DMS153 (cell line): ENCODE data around the gene GTSE1.
"Not testable (repeated sequence)": the region's sequence is repeated elsewhere in the genome, so short reads cannot be mapped to it uniquely, and the experiment has no call there.

Experiments
- DNase-seq: peaks from one replicate; lab custom pipeline; 2025; lab: John Stamatoyannopoulos, UW

The GTSE1 gene

DNA sequence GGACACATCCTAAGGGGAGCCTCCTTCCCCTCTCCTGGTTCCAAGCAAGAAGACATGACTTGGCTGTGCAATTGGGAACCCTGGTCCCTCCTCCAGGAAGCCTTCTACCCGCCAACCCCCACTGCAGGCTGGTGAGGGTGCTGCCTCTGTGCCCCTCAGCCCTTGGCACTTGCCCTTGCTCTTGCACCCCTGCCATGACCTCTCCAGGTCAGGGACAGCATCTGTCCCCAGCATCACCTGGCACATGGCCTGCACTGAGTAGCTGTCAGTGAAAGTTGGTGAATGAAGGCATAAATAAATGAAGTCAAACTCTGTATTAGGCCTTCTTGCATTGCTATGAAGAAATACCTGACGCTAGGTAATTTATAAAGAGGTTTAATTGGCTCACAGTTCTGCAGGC is 1.9 kb upstream of the GTSE1 start:
- DNase-seq = no peak

GRCh38 chr22:46295277-46295971 is 1.2 kb upstream of the GTSE1 start:
- no peak for DNase-seq

DNA sequence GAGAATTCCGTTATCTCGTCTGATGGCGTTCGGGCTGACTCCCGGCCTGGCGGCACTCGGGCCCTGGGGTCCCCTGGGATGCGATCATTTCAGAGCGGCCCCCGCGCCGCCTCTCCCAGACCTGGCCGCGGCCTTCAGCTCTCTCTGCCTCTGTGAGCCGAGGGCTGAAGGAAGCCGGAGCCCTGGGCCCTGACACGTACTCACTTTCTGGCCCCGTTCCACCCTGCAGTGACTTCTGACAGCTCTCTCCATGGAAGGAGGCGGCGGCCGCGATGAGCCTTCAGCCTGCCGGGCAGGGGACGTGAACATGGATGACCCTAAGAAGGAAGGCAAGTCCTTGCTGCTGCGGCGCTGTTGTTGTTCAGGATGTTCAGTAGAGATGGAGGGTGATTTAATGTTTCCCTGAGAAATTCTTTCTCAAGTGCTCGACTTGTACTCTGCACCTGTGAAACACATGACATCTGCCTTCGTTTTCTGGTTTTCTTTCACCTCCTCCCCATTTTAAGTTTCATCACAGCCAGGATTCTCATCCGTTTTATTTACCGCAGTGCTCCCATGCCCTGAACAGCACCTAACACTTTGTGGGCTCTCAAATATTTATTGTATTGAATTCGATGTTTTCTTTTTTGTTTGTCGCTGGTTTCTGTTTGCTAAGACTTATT is 612 bp downstream of the GTSE1 start:
- no peak for DNase-seq

GRCh38 chr22:46299101-46299500 is 2.4 kb downstream of the GTSE1 start:
- no peak for DNase-seq

DNA sequence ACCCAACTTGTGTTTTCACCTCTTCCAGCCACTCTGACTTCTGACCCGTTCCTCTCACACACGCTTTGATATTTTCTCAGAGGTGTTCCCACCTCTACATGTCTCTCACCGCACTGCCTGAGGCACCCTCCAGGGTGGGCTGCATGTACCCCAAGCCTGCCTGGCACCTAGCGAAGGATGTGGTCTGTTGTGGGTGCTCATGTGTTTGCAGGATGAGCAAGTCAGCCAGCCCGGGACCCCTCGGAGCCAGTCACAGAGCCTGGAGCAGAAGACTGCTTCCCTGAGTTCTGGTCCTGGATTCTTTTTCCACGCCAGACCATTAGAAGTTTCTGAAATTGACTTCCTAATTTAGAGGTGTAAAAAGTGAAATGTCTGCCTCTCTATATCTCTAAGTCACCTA is 3.8 kb downstream of the GTSE1 start:
- DNase-seq = no peak

- DNase-seq = no peak
Measured at GRCh38 chr22:46303347-46303965, 6.8 kb downstream of the GTSE1 start.

GRCh38 chr22:46308283-46308988 is 11.8 kb downstream of the GTSE1 start:
- no peak for DNase-seq

GRCh38 chr22:46309526-46310085 is 12.9 kb downstream of the GTSE1 start:
- no peak for DNase-seq

- no peak for DNase-seq
Measured at GRCh38 chr22:46312056-46312455, 15.4 kb downstream of the GTSE1 start.

DNA sequence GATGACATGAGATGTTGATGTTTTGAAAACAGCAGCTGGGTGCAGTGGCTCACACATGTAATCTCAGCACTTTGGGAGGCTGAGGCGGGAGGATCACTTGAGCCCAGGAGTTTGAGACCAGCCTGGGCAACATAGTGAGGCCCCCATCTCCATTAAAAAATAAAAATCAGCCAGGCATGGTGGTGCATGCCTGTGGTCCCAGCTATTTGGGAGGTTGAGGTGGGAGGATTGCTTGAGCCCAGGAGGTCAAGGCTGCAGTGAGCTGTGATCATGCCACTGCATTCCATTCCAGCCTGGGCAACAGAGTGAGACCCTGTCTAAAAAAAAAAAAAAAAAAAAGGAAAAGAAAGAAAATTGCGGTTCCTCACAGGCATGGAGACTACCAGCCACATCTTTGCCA is 16.2 kb downstream of the GTSE1 start:
- not testable (repeated sequence) for DNase-seq

DNA sequence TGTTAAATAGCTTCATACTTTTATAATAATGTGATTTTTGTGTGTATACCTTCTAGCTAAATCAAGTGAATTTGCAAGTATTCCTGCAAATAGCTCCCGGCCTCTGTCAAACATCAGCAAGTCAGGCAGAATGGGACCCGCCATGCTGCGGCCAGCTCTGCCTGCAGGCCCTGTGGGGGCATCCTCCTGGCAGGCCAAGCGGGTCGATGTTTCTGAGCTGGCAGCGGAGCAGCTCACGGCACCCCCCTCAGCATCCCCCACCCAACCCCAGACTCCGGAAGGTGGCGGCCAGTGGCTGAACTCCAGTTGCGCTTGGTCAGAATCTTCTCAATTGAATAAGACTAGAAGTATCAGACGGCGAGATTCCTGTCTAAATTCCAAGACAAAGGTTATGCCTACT is 19.3 kb downstream of the GTSE1 start:
- DNase-seq = no peak

- DNase-seq = no peak
Measured at GRCh38 chr22:46317646-46318045, 21.0 kb downstream of the GTSE1 start.

GRCh38 chr22:46318576-46318975 is 21.9 kb downstream of the GTSE1 start:
- DNase-seq = no peak

DNA sequence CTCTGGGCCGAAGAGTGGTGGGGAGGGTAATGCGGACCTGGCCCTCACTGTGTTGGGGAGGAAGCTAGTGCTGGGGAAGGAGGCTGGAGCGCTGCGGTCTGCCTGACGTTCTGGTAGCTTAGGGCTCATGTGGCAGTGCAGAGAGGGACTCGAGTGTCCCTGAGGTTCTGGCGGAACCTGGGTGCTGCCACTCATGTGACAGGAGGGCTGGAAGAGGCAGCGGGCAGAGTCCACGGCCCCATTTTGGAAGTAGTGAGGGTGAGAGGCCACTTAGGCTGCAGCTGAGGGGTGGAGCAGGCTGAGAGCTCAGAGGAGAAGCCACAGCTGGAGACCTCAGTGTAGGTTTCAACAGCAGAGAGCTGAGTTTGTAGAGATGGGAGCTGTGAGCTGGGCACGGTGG is 22.6 kb downstream of the GTSE1 start:
- no peak for DNase-seq

GRCh38 chr22:46320166-46320710 is 23.6 kb downstream of the GTSE1 start:
- no peak for DNase-seq

- DNase-seq = no peak
Measured at GRCh38 chr22:46320716-46321386, 24.2 kb downstream of the GTSE1 start.

GRCh38 chr22:46322711-46323110 is 26.0 kb downstream of the GTSE1 start:
- no peak for DNase-seq

DNA sequence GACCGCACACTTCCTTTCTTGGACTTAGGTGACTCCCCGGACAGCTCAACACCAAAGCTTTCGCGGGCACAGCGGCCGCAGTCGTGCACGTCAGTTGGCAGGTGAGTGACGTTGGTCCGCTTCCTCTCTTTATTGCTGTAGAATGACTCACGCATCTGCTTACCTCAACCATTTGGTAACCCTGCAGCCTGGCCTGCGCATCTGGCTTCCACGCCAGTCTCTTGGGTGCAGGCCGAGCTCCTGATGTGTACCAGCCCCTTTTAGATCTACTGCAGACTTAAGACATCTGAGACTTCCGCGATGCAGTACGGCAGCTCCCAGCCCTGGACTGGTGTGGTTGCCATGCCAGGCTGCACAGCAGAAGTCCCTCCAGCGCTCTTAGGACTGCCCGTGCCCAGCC is 26.5 kb downstream of the GTSE1 start:
- no peak for DNase-seq

GRCh38 chr22:46326066-46326680 is 29.5 kb downstream of the GTSE1 start:
- DNase-seq = no peak

- no peak for DNase-seq
Measured at GRCh38 chr22:46327691-46328465, 31.2 kb downstream of the GTSE1 start.
